Measurements from ENCODE around the gene GABBR1. TPM values are rescaled to one million over a fixed set of nuclear protein-coding genes. Genes with fewer than 3 reads are reported as not detected.

GABBR1 gene
- total RNA-seq, 4 donors from 2014 or later = 55.3 to 89.6 (median 70.5) TPM

DNA sequence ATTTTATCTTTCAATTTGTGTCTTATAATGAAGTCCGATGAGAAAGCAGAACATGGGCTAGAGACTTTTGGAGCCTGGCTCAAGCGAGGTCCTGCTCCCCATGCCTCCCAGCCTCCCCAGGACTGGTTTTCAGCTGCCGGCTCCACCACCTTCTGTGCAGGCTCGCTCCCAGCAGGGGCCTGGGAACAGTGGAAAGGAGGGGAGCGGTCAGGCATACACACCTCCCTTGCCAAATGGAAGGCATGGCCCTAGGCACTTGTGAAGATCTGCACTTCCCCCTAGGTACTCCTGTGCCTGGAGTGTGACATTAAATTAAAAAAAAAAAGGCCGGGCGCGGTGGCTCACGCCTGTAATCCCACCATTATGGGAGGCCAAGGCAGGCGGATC, 19.2 kb upstream of the GABBR1 start:
- Histone ChIP-seq H3K27me3 (peaks cover 0 to 5% of the 10 kb centered on the region in 2 donors), H3K4me1 (peaks cover 0 to 11% (median 3%) of the 10 kb centered on the region in 4 donors), H3K9me3 (no peaks in the 10 kb centered on the region), H3K27ac (no peak overlapping the region), H3K36me3 (no peaks in the 10 kb centered on the region), H3K4me3 (no peak overlapping the region)
- 86 to 88% methylated on average over 10 of the region's 10 CpGs for WGBS, 2 donors
- no peak for DNase-seq (ENCODE audit: low spot score in 2 of 2)
- TF ChIP-seq POLR2A (IDR thresholded peaks at IDR 0.05) = no peak
- no peak for TF ChIP-seq EP300 (IDR thresholded peaks at IDR 0.05)
- TF ChIP-seq, protein P1, sequence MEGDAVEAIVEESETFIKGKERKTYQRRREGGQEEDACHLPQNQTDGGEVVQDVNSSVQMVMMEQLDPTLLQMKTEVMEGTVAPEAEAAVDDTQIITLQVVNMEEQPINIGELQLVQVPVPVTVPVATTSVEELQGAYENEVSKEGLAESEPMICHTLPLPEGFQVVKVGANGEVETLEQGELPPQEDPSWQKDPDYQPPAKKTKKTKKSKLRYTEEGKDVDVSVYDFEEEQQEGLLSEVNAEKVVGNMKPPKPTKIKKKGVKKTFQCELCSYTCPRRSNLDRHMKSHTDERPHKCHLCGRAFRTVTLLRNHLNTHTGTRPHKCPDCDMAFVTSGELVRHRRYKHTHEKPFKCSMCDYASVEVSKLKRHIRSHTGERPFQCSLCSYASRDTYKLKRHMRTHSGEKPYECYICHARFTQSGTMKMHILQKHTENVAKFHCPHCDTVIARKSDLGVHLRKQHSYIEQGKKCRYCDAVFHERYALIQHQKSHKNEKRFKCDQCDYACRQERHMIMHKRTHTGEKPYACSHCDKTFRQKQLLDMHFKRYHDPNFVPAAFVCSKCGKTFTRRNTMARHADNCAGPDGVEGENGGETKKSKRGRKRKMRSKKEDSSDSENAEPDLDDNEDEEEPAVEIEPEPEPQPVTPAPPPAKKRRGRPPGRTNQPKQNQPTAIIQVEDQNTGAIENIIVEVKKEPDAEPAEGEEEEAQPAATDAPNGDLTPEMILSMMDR (IDR thresholded peaks at IDR 0.05) = no peak

DNA sequence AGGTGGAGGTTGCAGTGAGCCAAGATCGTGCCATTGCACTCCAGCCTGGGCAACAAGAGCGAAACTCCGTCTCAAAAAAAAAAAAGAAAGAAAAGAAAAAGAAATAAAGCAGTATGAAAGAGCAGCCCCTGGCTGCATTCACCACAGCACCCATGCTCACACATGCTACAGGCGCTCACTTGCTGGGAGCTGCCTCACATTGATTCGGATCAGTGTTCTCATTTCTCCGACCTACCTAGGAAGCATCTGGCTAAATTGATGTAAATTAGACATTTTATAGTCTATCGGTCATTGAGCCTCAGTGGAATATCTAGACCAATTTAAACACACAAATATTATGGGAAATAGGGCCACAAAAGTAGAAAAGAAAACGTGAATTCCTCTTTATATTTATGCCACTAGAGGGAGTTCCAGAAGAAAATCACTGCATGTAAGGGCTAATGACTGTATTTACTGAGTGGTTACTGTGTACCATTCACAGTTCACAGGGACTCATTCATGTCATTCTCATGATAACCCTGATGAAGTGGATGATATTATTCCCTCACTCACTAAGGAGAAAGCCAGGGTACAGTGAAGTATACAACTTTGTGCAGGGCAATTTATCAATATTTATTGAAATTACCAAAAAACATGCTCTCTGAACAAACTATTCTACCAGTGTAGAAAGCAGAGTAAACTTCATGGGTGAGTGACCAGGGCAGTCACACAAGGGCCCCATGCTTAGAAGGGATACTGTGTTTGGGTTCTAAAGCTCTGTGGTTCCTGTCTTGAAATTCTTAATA, 18.6 kb upstream of the GABBR1 start:
- Histone ChIP-seq H3K27ac (no peak overlapping the region), H3K4me1 (peaks cover 0 to 11% (median 3%) of the 10 kb centered on the region in 4 donors), H3K4me3 (no peak overlapping the region), H3K9me3 (no peaks in the 10 kb centered on the region), H3K36me3 (no peaks in the 10 kb centered on the region), H3K27me3 (peaks cover 0 to 5% of the 10 kb centered on the region in 2 donors)
- WGBS, 2 donors = 72 to 77% methylated on average over 8 of the region's 8 CpGs
- DNase-seq (ENCODE audit: low spot score in 2 of 2) = no peak
- no peak for TF ChIP-seq POLR2A (IDR thresholded peaks at IDR 0.05)
- TF ChIP-seq, protein P1 (IDR thresholded peaks at IDR 0.05) = peak; percentile 46 to 50 (median 48)

DNA sequence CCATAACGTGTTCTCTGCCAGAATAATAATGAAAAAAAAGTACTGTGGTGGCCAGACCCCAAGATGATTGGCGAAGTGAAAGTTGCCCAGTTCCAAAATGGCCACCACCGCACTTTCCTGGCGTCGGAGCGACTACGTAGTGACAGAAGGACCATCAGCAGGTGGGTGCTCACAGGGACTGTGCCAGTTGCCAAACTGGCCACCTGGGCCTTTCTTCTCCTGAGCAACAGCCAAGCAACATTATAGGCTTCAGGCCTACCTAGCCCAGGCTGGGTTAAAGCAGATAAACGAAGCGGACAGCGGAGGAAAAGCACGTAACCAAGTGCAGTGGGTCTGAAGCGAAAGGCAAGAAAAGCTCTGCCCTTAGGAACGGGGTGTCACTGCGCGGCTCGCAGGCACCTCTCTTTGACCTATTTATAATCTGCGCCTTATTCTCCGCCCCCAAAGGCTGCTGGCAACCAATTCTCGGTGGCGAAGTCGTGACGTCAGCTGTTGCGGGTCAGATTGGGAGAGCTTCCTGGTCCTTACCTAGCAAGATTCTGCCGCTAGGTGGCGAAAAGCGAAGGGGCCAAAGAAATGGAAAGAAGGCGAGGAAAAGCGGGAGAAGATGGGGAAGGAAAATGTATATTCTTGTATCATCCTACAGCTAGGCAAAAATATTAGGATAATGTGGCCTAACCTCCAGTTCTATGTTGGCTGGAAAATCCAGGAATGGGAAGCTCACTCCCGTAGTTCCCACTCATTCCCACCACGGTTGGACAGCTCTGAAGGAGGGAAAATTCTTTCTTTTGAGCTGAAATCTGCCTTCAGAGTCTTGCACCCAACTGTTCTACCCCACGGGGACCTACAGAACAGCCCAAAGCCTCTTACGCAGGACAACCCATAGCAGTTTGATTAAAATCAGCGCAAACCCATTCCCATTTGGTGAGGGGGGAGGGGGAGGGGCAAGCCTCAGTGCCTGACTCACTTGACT, 17.0 kb upstream of the GABBR1 start:
- TF ChIP-seq POLR2A (IDR thresholded peaks at IDR 0.05) = peak in 1 of 2 donors; percentile 82
- TF ChIP-seq, protein P1 (IDR thresholded peaks at IDR 0.05) = peak; percentile 90 to 96 (median 93)
- peak in 1 of 2 donors; percentile 94 for TF ChIP-seq EP300 (IDR thresholded peaks at IDR 0.05)
- WGBS, 2 donors = 4 to 6% methylated on average over 28 to 33 of the region's 33 CpGs
- Histone ChIP-seq H3K4me1 (peaks cover 0 to 11% (median 3%) of the 10 kb centered on the region in 4 donors), H3K36me3 (no peaks in the 10 kb centered on the region), H3K9me3 (no peaks in the 10 kb centered on the region), H3K4me3 (peak overlapping the region; percentile 42 to 76 (median 54)), H3K27me3 (peaks cover 0 to 5% of the 10 kb centered on the region in 2 donors), H3K27ac (peak overlapping the region; percentile 74 to 94 (median 90))
- DNase-seq (ENCODE audit: low spot score in 2 of 2) = peak; percentile 98 to 100

DNA sequence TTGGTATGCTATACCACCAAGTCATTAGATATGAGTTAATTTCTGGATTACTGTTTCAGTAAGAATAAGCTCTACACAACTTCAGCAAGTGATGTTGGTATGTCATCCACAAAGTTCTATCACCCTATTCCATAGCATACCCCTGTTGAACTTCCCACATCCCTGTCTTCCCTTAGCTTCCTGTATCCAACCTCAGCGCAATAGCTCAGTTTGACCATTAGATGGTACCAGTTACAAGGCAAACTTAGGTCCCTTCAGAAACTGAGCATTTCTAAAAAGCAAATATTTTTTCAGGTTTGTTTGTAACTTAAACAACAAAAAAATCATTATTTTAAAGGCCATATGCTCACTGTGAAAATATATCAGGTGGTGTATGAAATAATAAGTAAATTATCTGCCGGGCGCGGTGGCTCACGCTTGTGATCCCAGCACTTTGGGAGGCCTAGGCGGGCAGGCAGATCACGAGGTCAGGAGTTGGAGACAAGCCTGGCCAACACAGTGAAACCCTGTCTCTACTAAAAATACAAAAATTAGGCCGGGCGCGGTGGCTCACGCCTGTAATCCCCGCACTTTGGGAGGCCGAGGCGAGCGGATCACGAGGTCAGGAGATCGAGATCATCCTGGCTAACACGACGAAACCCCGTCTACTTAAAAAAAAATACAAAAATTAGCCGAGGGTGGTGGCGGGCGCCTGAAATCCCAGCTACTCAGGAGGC, 15.1 kb upstream of the GABBR1 start:
- H3K27me3 ChIP-seq = no peaks in the 10 kb centered on the region
- H3K4me3 ChIP-seq = no peak overlapping the region
- H3K36me3 ChIP-seq = no peaks in the 10 kb centered on the region
- H3K4me1 ChIP-seq = peaks cover 0 to 11% (median 3%) of the 10 kb centered on the region in 4 donors
- WGBS, 2 donors = 86 to 90% methylated on average over 23 of the region's 23 CpGs
- no peak for DNase-seq (ENCODE audit: low spot score in 2 of 2)
- no peak overlapping the region for H3K27ac ChIP-seq
- TF ChIP-seq EP300 (IDR thresholded peaks at IDR 0.05) (no peak), POLR2A (IDR thresholded peaks at IDR 0.05) (no peak)
- TF ChIP-seq, protein P1 (IDR thresholded peaks at IDR 0.05) = peak in 3 of 5 experiments; percentile 17 to 43 (median 27)
- H3K9me3 ChIP-seq = no peaks in the 10 kb centered on the region

All from tibial nerve (tissue), 4 donors.